GM13977 (cell line): ENCODE measurements around the gene NIPBL.
"Not testable (repeated sequence)": the region's sequence is repeated elsewhere in the genome, so short reads cannot be mapped to it uniquely, and the experiment has no call there.

ENCODE experiments used
- DNase-seq: peaks from one replicate; pipeline ENCODE4 v3.0.0; 2012; ENCODE audit warnings: low spot score
- CTCF ChIP-seq: IDR thresholded peaks from 2 replicates; pipeline ENCODE4 v1.5.1; 2012; ENCODE audit warnings: mild to moderate bottlenecking, control low read depth; ENCODE audit not compliant: insufficient read depth; ENCODE audit errors: extremely low read depth, missing control alignments
- in situ Hi-C: fragments of 300-500 bp; cut with MboI; formaldehyde crosslinking; loops from one replicate; pipeline ENCODE4 v1.12.0; 2022; ENCODE audit warnings: low sequenced_read_pairs, low pct_unique_long_range_greater_than_20kb, mixed read lengths, inconsistent platforms; ENCODE audit not compliant: unreplicated experiment

Gene NIPBL

GRCh38 chr5:36985387-36985786 is 108.8 kb downstream of the NIPBL start:
- no peak for TF ChIP-seq CTCF
- in situ Hi-C loops, result no loop called here
- DNase-seq, result no peak

GRCh38 chr5:36988396-36988795 is 111.8 kb downstream of the NIPBL start:
- no peak for TF ChIP-seq CTCF

GRCh38 chr5:36998578-36998977 is 122.0 kb downstream of the NIPBL start:
- in situ Hi-C loops, result no loop called here
- DNase-seq, result no peak
- TF ChIP-seq CTCF, result no peak

More at GRCh38 chr5:36988396-36988795, 111.8 kb downstream of the NIPBL start:
- DNase-seq, result no peak
- in situ Hi-C loops, result no loop called here

GRCh38 chr5:37002176-37002751 is 125.7 kb downstream of the NIPBL start:
- TF ChIP-seq CTCF, result no peak
- DNase-seq, result no peak
- in situ Hi-C loops, result loop anchor here (10.0 kb wide), 1 partner anchor 257 kb away; no protein-coding TSS in a partner anchor

- in situ Hi-C loops, result loop anchor here (10.0 kb wide), 1 partner anchor 260 kb away; no protein-coding TSS in a partner anchor
These were observed 128.7 kb downstream of the NIPBL start for GRCh38 chr5:37005252-37005651.

GRCh38 chr5:37005946-37006540 is 129.5 kb downstream of the NIPBL start:
- in situ Hi-C loops, result loop anchor here (10.0 kb wide), 1 partner anchor 261 kb away; no protein-coding TSS in a partner anchor
- DNase-seq, result peak; percentile 18
- peak; percentile 47 for TF ChIP-seq CTCF

More at GRCh38 chr5:37005252-37005651, 128.7 kb downstream of the NIPBL start:
- no peak for TF ChIP-seq CTCF
- DNase-seq, result no peak

- DNase-seq, in situ Hi-C loops: not testable (repeated sequence)
These were observed 136.6 kb downstream of the NIPBL start for GRCh38 chr5:37013181-37013580.
